T-helper 2 cell treated with Interferon-gamma antibody and Interleukin-4, amounts not matched to agents 100 ng/mL and 5 ng/mL, for 36 hours (primary cell): ENCODE results near the gene ITGB5. TPM values are rescaled to one million over a fixed set of nuclear protein-coding genes. Genes with fewer than 3 reads are reported as not detected.
"Not testable (repeated sequence)": the region's sequence is repeated elsewhere in the genome, so short reads cannot be mapped to it uniquely, and the experiment has no call there.

Experiments used
- intact Hi-C: fragments of 100-400 bp; cut with micrococcal nuclease; formaldehyde crosslinking; loops from one replicate; pipeline ENCODE4 v1.15.1; 2023
- total RNA-seq: library from RNA; stranded (reverse); gene quantifications from 2 replicates; pipeline ENCODE4 v1.2.3, GENCODE V29; 2022

Gene ITGB5
- total RNA-seq, 1 donor from 2014 or later: not detected

- intact Hi-C loops: no loop called here
Observed at GRCh38 chr3:124758851-124759635, 128.1 kb downstream of the ITGB5 start.

GRCh38 chr3:124757926-124758325 lies 129.2 kb downstream of the ITGB5 start:
- intact Hi-C loops: not testable (repeated sequence)

- intact Hi-C loops: no loop called here
Observed at GRCh38 chr3:124752051-124752450, 135.1 kb downstream of the ITGB5 start.

GRCh38 chr3:124751501-124751900 lies 135.7 kb downstream of the ITGB5 start:
- intact Hi-C loops: no loop called here

GRCh38 chr3:124749877-124750276 lies 137.3 kb downstream of the ITGB5 start:
- intact Hi-C loops: not testable (repeated sequence)

GRCh38 chr3:124748560-124749198 lies 138.5 kb downstream of the ITGB5 start:
- intact Hi-C loops: no loop called here

- intact Hi-C loops: no loop called here
Observed at GRCh38 chr3:124747111-124747981, 139.8 kb downstream of the ITGB5 start.

- intact Hi-C loops: no loop called here
Observed at GRCh38 chr3:124745756-124746155, 141.4 kb downstream of the ITGB5 start.

GRCh38 chr3:124741027-124741426 lies 146.1 kb downstream of the ITGB5 start:
- intact Hi-C loops: no loop called here

- intact Hi-C loops: loop anchor here (5.0 kb wide), 1 partner anchor 1144 kb away; the partner anchor contains the start of gene HACD2
Observed at GRCh38 chr3:124731760-124732159, 155.4 kb downstream of the ITGB5 start.

GRCh38 chr3:124730941-124731297 lies 156.2 kb downstream of the ITGB5 start:
- intact Hi-C loops: loop anchor here (1.0 to 5.0 kb wide), 2 partner anchors 864 to 1144 kb away; partner anchors contain the start of genes HACD2 and OSBPL11

GRCh38 chr3:124730129-124730940 lies 156.8 kb downstream of the ITGB5 start, which contains the start of gene UMPS:
Gene UMPS, plus strand, starts transcription at chr3:124730452. Its CDS starts 20 bp downstream, at chr3:124730472.
- intact Hi-C loops: loop anchor here (1.0 to 5.0 kb wide), 2 partner anchors 865 to 1143 kb away; partner anchors contain the start of genes HACD2 and OSBPL11

- intact Hi-C loops: no loop called here
Observed at GRCh38 chr3:124722589-124722988, 164.6 kb downstream of the ITGB5 start.

- intact Hi-C loops: no loop called here
Observed at GRCh38 chr3:124714223-124714853, 172.8 kb downstream of the ITGB5 start.

Other genes starting within 250 kb of the ITGB5 start
- gene UMPS, start 156.9 kb downstream of the ITGB5 start, total RNA-seq: 38.8 and 39.3 TPM in 2 replicates
- gene MUC13, start 47.4 kb upstream of the ITGB5 start, total RNA-seq: not detected in 2 replicates
- 36.0 and 36.4 TPM in 2 replicates for gene HEG1, start 168.6 kb upstream of the ITGB5 start, total RNA-seq